Measurements from ENCODE around the gene TMEM82.

- TF ChIP-seq POLR2A (IDR thresholded peaks at IDR 0.05) (no peak), CTCF (IDR thresholded peaks at IDR 0.05) (no peak)
Measured at GRCh38 chr1:15770313-15770962, 28.1 kb downstream of the TMEM82 start.
